DND-41 (cell line): ENCODE results near the gene TP53I13.

Experiments
- EZH2 ChIP-seq: IDR thresholded peaks from 3 replicates; pipeline ENCODE4 v1.6.1; 2012; ENCODE audit warnings: borderline replicate concordance, low read depth, mild to moderate bottlenecking, moderate library complexity, low read length, inconsistent platforms; ENCODE audit not compliant: severe bottlenecking
- TF ChIP-seq, protein P1 (sequence below): IDR thresholded peaks from 2 replicates; pipeline ENCODE4 v1.5.1; 2012; ENCODE audit warnings: borderline replicate concordance, low read length, moderate library complexity, mild to moderate bottlenecking; ENCODE audit not compliant: poor library complexity, severe bottlenecking; ENCODE audit errors: extremely low read depth

DNA sequence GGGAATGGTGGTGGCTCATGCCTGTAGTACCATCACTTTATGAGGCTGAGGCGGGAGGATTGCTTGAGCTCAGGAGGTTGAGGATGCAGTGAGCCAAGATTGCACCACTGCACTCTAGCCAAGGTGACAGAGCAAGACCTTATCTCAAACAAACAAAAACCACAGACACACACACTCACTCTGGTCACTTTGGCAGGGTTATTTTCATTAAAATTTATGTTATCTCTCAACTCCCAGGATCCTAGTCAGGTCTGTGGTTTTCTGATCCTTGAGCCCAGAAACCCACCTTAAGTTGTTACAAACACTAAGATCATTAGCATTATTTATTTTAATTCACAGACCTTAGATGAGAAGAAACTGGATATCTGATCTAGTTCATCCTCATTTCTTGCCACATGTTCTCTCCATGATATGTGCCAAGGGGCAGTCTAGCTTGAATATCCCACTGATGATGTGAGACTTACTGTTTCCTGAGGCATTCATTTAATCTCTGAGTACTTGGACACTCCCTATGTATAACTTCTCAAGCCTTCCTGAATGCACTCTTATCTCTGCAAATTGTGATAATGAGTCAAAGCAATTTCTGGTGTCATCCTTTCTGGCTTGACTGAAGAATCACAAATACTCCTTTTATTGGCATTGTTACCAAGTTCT lies 11.3 kb upstream of the TP53I13 start:
- TF ChIP-seq, protein P1, sequence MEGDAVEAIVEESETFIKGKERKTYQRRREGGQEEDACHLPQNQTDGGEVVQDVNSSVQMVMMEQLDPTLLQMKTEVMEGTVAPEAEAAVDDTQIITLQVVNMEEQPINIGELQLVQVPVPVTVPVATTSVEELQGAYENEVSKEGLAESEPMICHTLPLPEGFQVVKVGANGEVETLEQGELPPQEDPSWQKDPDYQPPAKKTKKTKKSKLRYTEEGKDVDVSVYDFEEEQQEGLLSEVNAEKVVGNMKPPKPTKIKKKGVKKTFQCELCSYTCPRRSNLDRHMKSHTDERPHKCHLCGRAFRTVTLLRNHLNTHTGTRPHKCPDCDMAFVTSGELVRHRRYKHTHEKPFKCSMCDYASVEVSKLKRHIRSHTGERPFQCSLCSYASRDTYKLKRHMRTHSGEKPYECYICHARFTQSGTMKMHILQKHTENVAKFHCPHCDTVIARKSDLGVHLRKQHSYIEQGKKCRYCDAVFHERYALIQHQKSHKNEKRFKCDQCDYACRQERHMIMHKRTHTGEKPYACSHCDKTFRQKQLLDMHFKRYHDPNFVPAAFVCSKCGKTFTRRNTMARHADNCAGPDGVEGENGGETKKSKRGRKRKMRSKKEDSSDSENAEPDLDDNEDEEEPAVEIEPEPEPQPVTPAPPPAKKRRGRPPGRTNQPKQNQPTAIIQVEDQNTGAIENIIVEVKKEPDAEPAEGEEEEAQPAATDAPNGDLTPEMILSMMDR: no peak
- no peak for TF ChIP-seq EZH2
